Stomach (tissue), 9 donors: ENCODE measurements around the gene ARL13B. TPM values are rescaled to one million over a fixed set of nuclear protein-coding genes. Genes with fewer than 3 reads are reported as not detected.

ENCODE experiments used
- DNase-seq, 2 donors: peaks; one replicate each; pipeline versions ENCODE4 v3.0.0 to v3.0.0-alpha.2; 2013 to 2019
- H3K27ac ChIP-seq, 5 donors: fragments of 200-600 bp in 4 of 5; sonication (generic) in 4 of 5; one replicate each; pipeline ENCODE4 v1.5.1; 2013 to 2019; ENCODE audit warnings: mild to moderate bottlenecking in 1 of 5, moderate library complexity in 1 of 5
- H3K27me3 ChIP-seq, 3 donors: fragments of 200-600 bp; sonication (generic); one replicate each; pipeline ENCODE4 v1.5.1; 2017 to 2019; ENCODE audit warnings: mixed run types in 1 of 3
- H3K36me3 ChIP-seq, 4 donors: fragments of 200-600 bp; sonication (generic); 1 replicate in 3 of 4; 2 replicates in 1 of 4; pipeline ENCODE4 v1.5.1; 2016 to 2019
- H3K4me1 ChIP-seq, 4 donors: fragments of 200-600 bp; sonication (generic); one replicate each; pipeline ENCODE4 v1.5.1; 2016 to 2019
- H3K4me3 ChIP-seq, 4 donors: fragments of 200-600 bp; sonication (generic) in 3 of 4; one replicate each; pipeline ENCODE4 v1.5.1; 2016 to 2019; ENCODE audit warnings: mild to moderate bottlenecking in 1 of 4
- H3K9me3 ChIP-seq, 4 donors: fragments of 200-600 bp; sonication (generic); one replicate each; pipeline ENCODE4 v1.5.1; 2016 to 2019
- CTCF ChIP-seq, 7 experiments: fragments of 450-650 bp in 4 of 7; fragments of 200-600 bp in 3 of 7; sonication (generic) in 3 of 7; IDR thresholded peaks; one replicate each; pipeline ENCODE4 v1.5.1; 2016 to 2019; ENCODE audit warnings: antibody characterized with exemption in 7 of 7, control low read depth in 2 of 7, mild to moderate bottlenecking in 1 of 7
- EP300 ChIP-seq: sonication (generic); formaldehyde crosslinking; IDR thresholded peaks from one replicate; pipeline ENCODE4 v1.6.1; 2017; ENCODE audit warnings: antibody characterized with exemption
- POLR2A ChIP-seq, 4 donors: fragments of 450-650 bp; IDR thresholded peaks; one replicate each; pipeline ENCODE4 v1.6.1; 2016; ENCODE audit warnings: antibody characterized with exemption in 4 of 4, control low read depth in 2 of 4, mild to moderate bottlenecking in 1 of 4, moderate library complexity in 1 of 4
- POLR2AphosphoS5 ChIP-seq, 3 donors: sonication (generic); formaldehyde crosslinking; IDR thresholded peaks; one replicate each; pipeline ENCODE4 v1.6.1; 2016; ENCODE audit warnings: antibody characterized with exemption in 3 of 3
- WGBS, 5 donors: extraction: QIAGEN DNeasy Blood & Tissue Kit in 3 of 5; methylation state at CpG; one replicate each; pipeline versions ENCODE4 v1.1.5 to v1.1.7; 2013 to 2018; 5-methylcytosine and 5-hydroxymethylcytosine counted together
- intact Hi-C: fragments of 100-400 bp; cut with DNase I; formaldehyde crosslinking; loops from one replicate; pipeline ENCODE4 v1.15.1; 2023; ENCODE audit warnings: low total_unique reads
- polyA plus RNA-seq, 3 donors: library from polyadenylated mRNA; stranded (reverse); fragments of 200-250 nt; gene quantifications; one replicate each; pipeline ENCODE4 v1.2.3, GENCODE V29; 2013
- total RNA-seq, 5 donors: library from RNA; depleted of rRNA; stranded (reverse); fragments of >200 nt; gene quantifications; one replicate each; pipeline versions ENCODE4 v1.1.0 to v1.2.3, GENCODE V29; 2014 to 2016
- donor health status: healthy with polysubstance abuse.
- donor health status: Bipolar disorder and iron deficiency.
- donor health status: healthy.

The ARL13B gene
- total and polyA plus RNA-seq, 8 donors = 0.45 to 23.2 (median 4.1) TPM

GRCh38 chr3:94012185-94012584 is 32.2 kb downstream of the ARL13B start:
- 73 to 89% (median 82%) methylated on average over 1 of the region's 1 CpG for WGBS, 5 donors
- H3K9me3 ChIP-seq = no peaks in the 10 kb centered on the region
- no peak overlapping the region for H3K4me3 ChIP-seq
- TF ChIP-seq CTCF (IDR thresholded peaks at IDR 0.05) (no peak), EP300 (no peak), POLR2A (IDR thresholded peaks at IDR 0.05) (no peak), POLR2AphosphoS5 (IDR thresholded peaks at IDR 0.05) (no peak)
- H3K4me1 ChIP-seq = peaks cover 0 to 27% (median 4%) of the 10 kb centered on the region in 4 donors
- H3K27me3 ChIP-seq = no peaks in the 10 kb centered on the region
- intact Hi-C loops = no loop called here
- no peak for DNase-seq
- no peak overlapping the region for H3K27ac ChIP-seq
- peaks cover 0 to 11% (median 0%) of the 10 kb centered on the region in 4 donors for H3K36me3 ChIP-seq

GRCh38 chr3:94015025-94015424 is 35.1 kb downstream of the ARL13B start:
- Histone ChIP-seq H3K4me1 (peaks cover 0 to 8% (median 0%) of the 10 kb centered on the region in 4 donors), H3K9me3 (no peaks in the 10 kb centered on the region), H3K27ac (no peak overlapping the region), H3K4me3 (no peak overlapping the region), H3K36me3 (peaks cover 0 to 11% (median 0%) of the 10 kb centered on the region in 4 donors), H3K27me3 (no peaks in the 10 kb centered on the region)
- intact Hi-C loops = no loop called here
- WGBS, 5 donors = 78 to 92% (median 89%) methylated on average over 1 of the region's 1 CpG
- DNase-seq = no peak
- TF ChIP-seq EP300 = no peak
- TF ChIP-seq POLR2A (IDR thresholded peaks at IDR 0.05) = no peak

- Histone ChIP-seq H3K9me3 (no peaks in the 10 kb centered on the region), H3K4me1 (peaks cover 0 to 9% (median 3%) of the 10 kb centered on the region in 4 donors), H3K27me3 (no peaks in the 10 kb centered on the region), H3K27ac (no peak overlapping the region), H3K36me3 (peaks cover 0 to 10% (median 0%) of the 10 kb centered on the region in 4 donors), H3K4me3 (no peak overlapping the region)
- no peak for DNase-seq
- no peak for TF ChIP-seq POLR2A (IDR thresholded peaks at IDR 0.05)
- no peak for TF ChIP-seq POLR2AphosphoS5 (IDR thresholded peaks at IDR 0.05)
- intact Hi-C loops = no loop called here
- WGBS, 5 donors = 81 to 89% (median 86%) methylated on average over 2 of the region's 2 CpGs
Observed at GRCh38 chr3:94019659-94020058, 39.7 kb downstream of the ARL13B start.

GRCh38 chr3:94020293-94020692 is 40.3 kb downstream of the ARL13B start:
- Histone ChIP-seq H3K4me1 (peaks cover 0 to 16% (median 6%) of the 10 kb centered on the region in 4 donors), H3K4me3 (no peak overlapping the region), H3K36me3 (peaks cover 0 to 4% (median 0%) of the 10 kb centered on the region in 4 donors), H3K27ac (no peak overlapping the region), H3K9me3 (no peaks in the 10 kb centered on the region), H3K27me3 (no peaks in the 10 kb centered on the region)
- no peak for DNase-seq
- WGBS, 5 donors = 73 to 86% (median 79%) methylated on average over 3 of the region's 3 CpGs
- intact Hi-C loops = no loop called here
- no peak for TF ChIP-seq CTCF (IDR thresholded peaks at IDR 0.05)
- no peak for TF ChIP-seq EP300
- TF ChIP-seq POLR2A (IDR thresholded peaks at IDR 0.05) = no peak
- no peak for TF ChIP-seq POLR2AphosphoS5 (IDR thresholded peaks at IDR 0.05)

GRCh38 chr3:94024385-94024784 is 44.4 kb downstream of the ARL13B start:
- no peaks in the 10 kb centered on the region for H3K27me3 ChIP-seq
- no peak for TF ChIP-seq CTCF (IDR thresholded peaks at IDR 0.05)
- TF ChIP-seq EP300 = no peak
- no peak for TF ChIP-seq POLR2A (IDR thresholded peaks at IDR 0.05)
- TF ChIP-seq POLR2AphosphoS5 (IDR thresholded peaks at IDR 0.05) = no peak
- intact Hi-C loops = no loop called here
- no peaks in the 10 kb centered on the region for H3K9me3 ChIP-seq
- no peak overlapping the region for H3K4me3 ChIP-seq
- 55 to 68% (median 63%) methylated on average over 3 of the region's 3 CpGs for WGBS, 5 donors
- no peak for DNase-seq
- peaks cover 0 to 19% (median 8%) of the 10 kb centered on the region in 4 donors for H3K4me1 ChIP-seq
- H3K36me3 ChIP-seq = no peaks in the 10 kb centered on the region
- no peak overlapping the region for H3K27ac ChIP-seq
